HepG2 (cell line): ENCODE data around the gene NR1H3. TPM values are rescaled to one million over a fixed set of nuclear protein-coding genes. Genes with fewer than 3 reads are reported as not detected.

Experiments
- ATAC-seq: fragments of 200-7000 bp; cut with Tn5 transposase; 3 replicates; pipeline ENCODE4 v1.9.1; 2020; ENCODE audit warnings: mild to moderate bottlenecking, moderate library complexity
- BruUV-seq: library from RNA; stranded (reverse); fragments of 400-500 nt; replicated peaks from 2 replicates; lab custom pipeline; 2021; lab: Mats Ljungman, UMichigan
- CTCF ChIA-PET: fragments of 300-600 bp; formaldehyde crosslinking; extraction: SDS; loops from one replicate; lab custom pipeline; 2021; ENCODE audit warnings: low total read pairs, inconsistent platforms, low intra/inter-chr PET ratio; lab: Yijun Ruan, JAX
- POLR2A ChIA-PET: fragments of 350-600 bp; sonication (Branson Sonifier 250); formaldehyde crosslinking; loops from one replicate; lab custom pipeline; 2020; ENCODE audit warnings: antibody characterized with exemption, inconsistent platforms; lab: Yijun Ruan, JAX
- DNase-seq: peaks from one replicate; pipeline ENCODE4 v3.0.0-alpha.2; 2015; ENCODE audit warnings: low spot score
- FAIRE-seq: peaks from 3 replicates; lab custom pipeline; 2011; peaks lifted over from hg19 to GRCh38; lab: Jason Lieb, UNC
- H2AFZ ChIP-seq: one replicate; pipeline ENCODE4 v1.6.1; 2011; ENCODE audit warnings: low read length, inconsistent platforms
- H3K27ac ChIP-seq: fragments of 300-600 bp; 3 replicates; pipeline ENCODE4 v1.8.0; 2011; ENCODE audit warnings: mixed run types, mild to moderate bottlenecking, mixed read lengths, low read length, inconsistent platforms; ENCODE audit not compliant: insufficient read depth; ENCODE audit errors: extremely low read length
- H3K27me3 ChIP-seq, 2 experiments: fragments of 200-600 bp in 1 of 2; 2 replicates in 1 of 2; 3 replicates in 1 of 2; pipeline versions ENCODE4 v1.6.0 to v1.8.0; 2011; ENCODE audit warnings: low read length in 2 of 2, mild to moderate bottlenecking in 2 of 2, moderate library complexity in 2 of 2, inconsistent platforms in 1 of 2; ENCODE audit not compliant: insufficient read depth in 2 of 2, control insufficient read depth in 1 of 2
- H3K36me3 ChIP-seq, 2 experiments: fragments of 200-600 bp in 1 of 2; replicated peaks in 1 of 2; 2 replicates in 1 of 2; 3 replicates in 1 of 2; pipeline versions ENCODE4 v1.5.1 to v1.8.0; 2011; ENCODE audit warnings: low read length in 2 of 2, inconsistent platforms in 1 of 2; ENCODE audit not compliant: insufficient read depth in 2 of 2, control insufficient read depth in 1 of 2
- H3K4me1 ChIP-seq: 2 replicates; pipeline ENCODE4 v1.5.1; 2012; ENCODE audit warnings: low read length, inconsistent platforms; ENCODE audit not compliant: insufficient read depth
- H3K4me2 ChIP-seq: 2 replicates; pipeline ENCODE4 v1.6.0; 2011; ENCODE audit warnings: low read depth, low read length, inconsistent platforms
- H3K4me3 ChIP-seq, 3 experiments: fragments of 200-600 bp in 1 of 3; sonication (generic), shearing (Covaris generic) in 1 of 3; replicated peaks in 1 of 3; 2 replicates each; pipeline ENCODE4 v1.5.1; 2011 to 2016; ENCODE audit warnings: low read length in 3 of 3, inconsistent platforms in 2 of 3, low read depth in 2 of 3, mild to moderate bottlenecking in 2 of 3, control low read depth in 1 of 3, mixed read lengths in 1 of 3; ENCODE audit not compliant: insufficient read depth in 1 of 3
- H3K79me2 ChIP-seq: one replicate; pipeline ENCODE4 v1.6.1; 2011; ENCODE audit warnings: low read length, inconsistent platforms; ENCODE audit not compliant: insufficient read depth
- H3K9ac ChIP-seq: 2 replicates; pipeline ENCODE4 v1.6.0; 2011; ENCODE audit warnings: mild to moderate bottlenecking, low read depth, low read length, inconsistent platforms; ENCODE audit not compliant: insufficient read depth
- H3K9me3 ChIP-seq: 2 replicates; pipeline ENCODE4 v1.5.1; 2012; ENCODE audit warnings: mild to moderate bottlenecking, low read length
- H4K20me1 ChIP-seq: 2 replicates; pipeline ENCODE4 v1.6.0; 2011; ENCODE audit warnings: inconsistent platforms, mild to moderate bottlenecking, low read length, moderate library complexity; ENCODE audit not compliant: insufficient read depth
- AGO2 ChIP-seq: fragments of 200-400 bp; formaldehyde crosslinking; optimal IDR thresholded peaks from 2 replicates; pipeline ENCODE3; 2017; ENCODE audit warnings: mild to moderate bottlenecking, low read depth, low read length, moderate library complexity
- ARID4A ChIP-seq: sonication (generic); formaldehyde crosslinking; IDR thresholded peaks from 2 replicates; pipeline ENCODE4 v1.5.0; 2020; ENCODE audit warnings: mild to moderate bottlenecking, missing genetic modification reagents, borderline replicate concordance
- ATF2 ChIP-seq: sonication (generic); formaldehyde crosslinking; IDR thresholded peaks from 2 replicates; pipeline ENCODE4 v1.4.0; 2020; ENCODE audit warnings: missing genetic modification reagents
- GRHL1 ChIP-seq: sonication (generic); formaldehyde crosslinking; conservative IDR thresholded peaks from 2 replicates; pipeline ENCODE4 v1.8.0; 2022; ENCODE audit warnings: missing genetic modification reagents
- NCOA2 ChIP-seq: sonication (generic); formaldehyde crosslinking; IDR thresholded peaks from 2 replicates; pipeline ENCODE4 v1.8.0; 2022; ENCODE audit warnings: inconsistent platforms
- PATZ1 ChIP-seq: sonication (generic); formaldehyde crosslinking; IDR thresholded peaks from 2 replicates; pipeline ENCODE4 v1.4.0; 2020; ENCODE audit warnings: missing genetic modification reagents
- THYN1 ChIP-seq: sonication (generic); formaldehyde crosslinking; IDR thresholded peaks from 2 replicates; pipeline ENCODE4 v1.8.1; 2023; ENCODE audit warnings: low read depth, mild to moderate bottlenecking, moderate library complexity, missing genetic modification reagents, borderline replicate concordance
- TRIM24 ChIP-seq: sonication (generic); formaldehyde crosslinking; IDR thresholded peaks from 2 replicates; pipeline ENCODE4 v1.8.0; 2022; ENCODE audit warnings: mild to moderate bottlenecking, missing genetic modification reagents
- ZFP82 ChIP-seq: sonication (generic); formaldehyde crosslinking; IDR thresholded peaks from 2 replicates; pipeline ENCODE4 v1.5.1; 2020; ENCODE audit warnings: mild to moderate bottlenecking, missing genetic modification reagents, borderline replicate concordance
- ZNF160 ChIP-seq: sonication (generic); formaldehyde crosslinking; IDR thresholded peaks from 2 replicates; pipeline ENCODE4 v1.8.0; 2022; ENCODE audit warnings: mild to moderate bottlenecking, inconsistent platforms, missing genetic modification reagents
- ZNF20 ChIP-seq: sonication (generic); formaldehyde crosslinking; IDR thresholded peaks from 2 replicates; pipeline ENCODE4 v1.4.0; 2020; ENCODE audit warnings: mild to moderate bottlenecking, moderate library complexity, missing genetic modification reagents
- ZNF234 ChIP-seq: sonication (generic); formaldehyde crosslinking; conservative IDR thresholded peaks from 2 replicates; pipeline ENCODE4 v1.5.1; 2020; ENCODE audit warnings: mild to moderate bottlenecking, missing genetic modification reagents
- ZNF572 ChIP-seq: sonication (generic); formaldehyde crosslinking; IDR thresholded peaks from 2 replicates; pipeline ENCODE4 v1.5.1; 2020; ENCODE audit warnings: mild to moderate bottlenecking, missing genetic modification reagents
- WGBS: methylation state at CpG from one replicate; pipeline ENCODE4 v1.1.6; 2017; ENCODE audit warnings: low lambda C conversion rate; 5-methylcytosine and 5-hydroxymethylcytosine counted together
- in situ Hi-C: cut with HindIII; loops from 2 replicates; pipeline ENCODE4 v1.10.0; 2017; ENCODE audit warnings: low pct_unique_long_range_greater_than_20kb; ENCODE audit not compliant: extremely low pct_ligation_motif_present
- intact Hi-C: fragments of 100-400 bp; cut with micrococcal nuclease; formaldehyde crosslinking; loops from one replicate; pipeline ENCODE4 v1.10.0; 2022; ENCODE audit not compliant: unreplicated experiment
- polyA plus RNA-seq, 8 experiments: library from polyadenylated mRNA; depleted of rRNA in 3 of 8; stranded (reverse) in 7 of 8; unstranded in 1 of 8; fragments of >200 nt; fragmentation: Illumina TruSeq in 4 of 8; extraction: Trizol in 4 of 8; gene quantifications; 2 replicates each; pipeline versions ENCODE4 v1.2.1 to v1.2.3, GENCODE V29; 2011 to 2016; ENCODE audit warnings: low read depth in 4 of 8, missing spikeins in 1 of 8, mixed read lengths in 1 of 8; ENCODE audit not compliant: insufficient read depth in 1 of 8
- total RNA-seq, 5 experiments: library from RNA; depleted of rRNA; stranded (reverse); fragments of >200 nt; fragmentation: Illumina TruSeq; extraction: Trizol; gene quantifications; 2 replicates each; pipeline ENCODE4 v1.2.3, GENCODE V29; 2016; ENCODE audit warnings: low read depth in 1 of 5

Gene NR1H3
- total and polyA plus RNA-seq, 2 of the 13 experiments (the other 11 are each of a cell fraction or from before 2014, with no cell fraction given) = 41.8 to 102 TPM

GRCh38 chr11:47216121-47216798 is 41.5 kb upstream of the NR1H3 start:
- H3K27ac ChIP-seq = peak overlapping the region; percentile 86
- peaks cover 65% of the 10 kb centered on the region for H3K4me1 ChIP-seq
- ChIA-PET CTCF (no interaction called here), POLR2A (interaction anchor here (0.6 to 4.6 kb wide), 13 partner anchors 11 to 43 kb away, joined by 3 to 247 read pairs (median 25); partner anchors contain the start of genes ACP2, NR1H3 and PACSIN3)
- H3K27me3 ChIP-seq = no peaks in the 10 kb centered on the region; a peak in 1 of 5 replicates
- H3K36me3 ChIP-seq = peaks cover 4 to 12% of the 10 kb centered on the region in 2 experiments; a peak in 2 of 5 replicates
- 1% methylated on average over 8 of the region's 12 CpGs for WGBS
- FAIRE-seq (peak; percentile 80), DNase-seq (peak; percentile 74), ATAC-seq (peak; percentile 58)
- intact Hi-C loops = loop anchor here (1.0 kb wide), 2 partner anchors 37 to 39 kb away; no protein-coding TSS in a partner anchor
- H3K9ac ChIP-seq = peak overlapping the region; percentile 88; the same call in 1 of the 2 replicates
- in situ Hi-C loops = no loop called here
- no peaks in the 10 kb centered on the region for H3K9me3 ChIP-seq
- H4K20me1 ChIP-seq = peaks cover 22% of the 10 kb centered on the region
- H3K4me3 ChIP-seq = peak overlapping the region; percentile 70 to 86 (median 79)
- BruUV-seq = no TSS peak
- H3K4me2 ChIP-seq = peak overlapping the region; percentile 91
- H3K79me2 ChIP-seq = peaks cover 42% of the 10 kb centered on the region
- no peak overlapping the region for H2AFZ ChIP-seq
- TF ChIP-seq ZFP82 = 0 out of 2 replicates have a peak, but pooled peaks have one; percentile 66
- TF ChIP-seq TRIM24 (CRISPR knock-in tag) = no peak
- TF ChIP-seq ATF2 (CRISPR knock-in tag) = peak; percentile 33; the same call in 1 of the 2 replicates
- no peak for TF ChIP-seq AGO2
- peak; percentile 65 for TF ChIP-seq PATZ1 (CRISPR knock-in tag)
- TF ChIP-seq ZNF20 (CRISPR knock-in tag) = no peak
- peak; percentile 49; the same call in 1 of the 2 replicates for TF ChIP-seq ARID4A (CRISPR knock-in tag)
- TF ChIP-seq ZNF572 (CRISPR knock-in tag) = no peak
- no peak for TF ChIP-seq ZNF234 (CRISPR knock-in tag)
- peak; percentile 36; the same call in 1 of the 2 replicates for TF ChIP-seq NCOA2
- no peak for TF ChIP-seq GRHL1 (CRISPR knock-in tag)
- no peak for TF ChIP-seq ZNF160
- TF ChIP-seq THYN1 (CRISPR knock-in tag) = no peak
